ENCODE data around the gene MT1B. TPM values are rescaled to one million over a fixed set of nuclear protein-coding genes. Genes with fewer than 3 reads are reported as not detected.

The MT1B gene
- total and polyA plus RNA-seq, 2 of the 13 experiments (the other 11 are each of a cell fraction or from before 2014, with no cell fraction given), result 0.89 TPM; not detected in 1

GRCh38 chr16:56681939-56682702 lies 30.4 kb downstream of the MT1B start, which contains the start of gene MT1X (continued):
- TF ChIP-seq ZHX2 (IDR thresholded peaks at IDR 0.05; ENCODE audit: low read depth), result no peak
- TF ChIP-seq ZHX2 (CRISPR knock-in tag; IDR thresholded peaks at IDR 0.05; ENCODE audit: borderline replicate concordance), result no peak
- no peak for TF ChIP-seq ATAD3A (CRISPR knock-in tag; IDR thresholded peaks at IDR 0.05)
- peak; percentile 54; the same call in 1 of the 2 replicates for TF ChIP-seq TARDBP (CRISPR knock-in tag; IDR thresholded peaks at IDR 0.05)
- no peak; the same call in none of the 2 replicates for TF ChIP-seq ZNF501 (CRISPR knock-in tag; IDR thresholded peaks at IDR 0.05)
- no peak for TF ChIP-seq FOXK1 (CRISPR knock-in tag; IDR thresholded peaks at IDR 0.05; ENCODE audit: borderline replicate concordance, low read depth)
- TF ChIP-seq DPF2 (CRISPR knock-in tag; IDR thresholded peaks at IDR 0.05; ENCODE audit: borderline replicate concordance, low read depth), result no peak
- TF ChIP-seq ZNF382 (CRISPR knock-in tag; IDR thresholded peaks at IDR 0.05; ENCODE audit: borderline replicate concordance), result no peak
- peak; percentile 73; the same call in 1 of the 2 replicates for TF ChIP-seq KDM3A (CRISPR knock-in tag; IDR thresholded peaks at IDR 0.05; ENCODE audit: low read depth)
- no peak for TF ChIP-seq ZBTB33 (CRISPR knock-in tag; IDR thresholded peaks at IDR 0.05)
- TF ChIP-seq, protein P1, sequence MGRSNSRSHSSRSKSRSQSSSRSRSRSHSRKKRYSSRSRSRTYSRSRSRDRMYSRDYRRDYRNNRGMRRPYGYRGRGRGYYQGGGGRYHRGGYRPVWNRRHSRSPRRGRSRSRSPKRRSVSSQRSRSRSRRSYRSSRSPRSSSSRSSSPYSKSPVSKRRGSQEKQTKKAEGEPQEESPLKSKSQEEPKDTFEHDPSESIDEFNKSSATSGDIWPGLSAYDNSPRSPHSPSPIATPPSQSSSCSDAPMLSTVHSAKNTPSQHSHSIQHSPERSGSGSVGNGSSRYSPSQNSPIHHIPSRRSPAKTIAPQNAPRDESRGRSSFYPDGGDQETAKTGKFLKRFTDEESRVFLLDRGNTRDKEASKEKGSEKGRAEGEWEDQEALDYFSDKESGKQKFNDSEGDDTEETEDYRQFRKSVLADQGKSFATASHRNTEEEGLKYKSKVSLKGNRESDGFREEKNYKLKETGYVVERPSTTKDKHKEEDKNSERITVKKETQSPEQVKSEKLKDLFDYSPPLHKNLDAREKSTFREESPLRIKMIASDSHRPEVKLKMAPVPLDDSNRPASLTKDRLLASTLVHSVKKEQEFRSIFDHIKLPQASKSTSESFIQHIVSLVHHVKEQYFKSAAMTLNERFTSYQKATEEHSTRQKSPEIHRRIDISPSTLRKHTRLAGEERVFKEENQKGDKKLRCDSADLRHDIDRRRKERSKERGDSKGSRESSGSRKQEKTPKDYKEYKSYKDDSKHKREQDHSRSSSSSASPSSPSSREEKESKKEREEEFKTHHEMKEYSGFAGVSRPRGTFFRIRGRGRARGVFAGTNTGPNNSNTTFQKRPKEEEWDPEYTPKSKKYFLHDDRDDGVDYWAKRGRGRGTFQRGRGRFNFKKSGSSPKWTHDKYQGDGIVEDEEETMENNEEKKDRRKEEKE (IDR thresholded peaks at IDR 0.05), result no peak
- TF ChIP-seq ZNF225 (CRISPR knock-in tag; IDR thresholded peaks at IDR 0.05), result 0 out of 2 replicates have a peak, but pooled peaks have one; percentile 18
- TF ChIP-seq ZNF275 (CRISPR knock-in tag; IDR thresholded peaks at IDR 0.05; ENCODE audit: borderline replicate concordance), result no peak
- peak; percentile 77; the same call in 1 of the 2 replicates for TF ChIP-seq MTF2 (CRISPR knock-in tag; IDR thresholded peaks at IDR 0.05; ENCODE audit: borderline replicate concordance)
- TF ChIP-seq KLF6 (CRISPR knock-in tag; IDR thresholded peaks at IDR 0.05), result no peak
- no peak for TF ChIP-seq ZNF703 (CRISPR knock-in tag; IDR thresholded peaks at IDR 0.05; ENCODE audit: borderline replicate concordance)
- 0 out of 2 replicates have a peak, but pooled peaks have one; percentile 59 for TF ChIP-seq ZNF432 (CRISPR knock-in tag; IDR thresholded peaks at IDR 0.05; ENCODE audit: borderline replicate concordance)
